GM18868 (cell line): ENCODE results near the gene TBX6.
A peak's percentile ranks its signal among the peaks of the same experiment; 100 is the strongest.
"Not testable (repeated sequence)": the region's sequence is repeated elsewhere in the genome, so short reads cannot be mapped to it uniquely, and the experiment has no call there.

ENCODE experiments used
- ATAC-seq: cut with Tn5 transposase; IDR thresholded peaks from one replicate; pipeline ENCODE4 v1.9.1; 2021; ENCODE audit warnings: mild to moderate bottlenecking, moderate library complexity; ENCODE audit not compliant: unreplicated experiment

TBX6 gene

GRCh38 chr16:30066761-30067583 is 24.8 kb downstream of the TBX6 start:
- no peak for ATAC-seq

- ATAC-seq: no peak
These were observed 25.6 kb downstream of the TBX6 start for GRCh38 chr16:30065943-30066760.

- ATAC-seq: peak; percentile 79
These were observed 26.4 kb downstream of the TBX6 start, which contains the start of gene ALDOA for GRCh38 chr16:30065102-30065942. TSS of gene ALDOA (plus strand) at chr16:30065760. CDS start at chr16:30066898, 1,138 bp downstream.

DNA sequence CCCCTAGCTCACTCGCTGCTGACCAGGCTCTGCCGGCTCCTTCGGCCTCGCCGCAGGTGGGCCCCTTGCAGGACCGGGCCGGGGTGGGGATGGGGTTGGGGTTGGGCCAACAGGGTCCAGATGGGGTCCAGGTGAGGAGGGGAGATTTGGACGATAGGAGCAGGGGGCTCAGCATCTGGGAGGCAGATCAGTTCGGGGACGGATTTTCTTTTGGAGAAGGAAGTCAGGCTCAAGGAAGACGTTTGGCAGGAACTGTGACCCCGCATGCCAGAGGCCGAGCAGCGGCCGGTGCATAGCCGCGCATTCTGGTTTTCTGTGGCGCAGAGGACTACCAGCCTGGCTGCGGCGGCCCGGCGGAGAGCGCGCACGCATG is 27.0 kb downstream of the TBX6 start:
- ATAC-seq: no peak

DNA sequence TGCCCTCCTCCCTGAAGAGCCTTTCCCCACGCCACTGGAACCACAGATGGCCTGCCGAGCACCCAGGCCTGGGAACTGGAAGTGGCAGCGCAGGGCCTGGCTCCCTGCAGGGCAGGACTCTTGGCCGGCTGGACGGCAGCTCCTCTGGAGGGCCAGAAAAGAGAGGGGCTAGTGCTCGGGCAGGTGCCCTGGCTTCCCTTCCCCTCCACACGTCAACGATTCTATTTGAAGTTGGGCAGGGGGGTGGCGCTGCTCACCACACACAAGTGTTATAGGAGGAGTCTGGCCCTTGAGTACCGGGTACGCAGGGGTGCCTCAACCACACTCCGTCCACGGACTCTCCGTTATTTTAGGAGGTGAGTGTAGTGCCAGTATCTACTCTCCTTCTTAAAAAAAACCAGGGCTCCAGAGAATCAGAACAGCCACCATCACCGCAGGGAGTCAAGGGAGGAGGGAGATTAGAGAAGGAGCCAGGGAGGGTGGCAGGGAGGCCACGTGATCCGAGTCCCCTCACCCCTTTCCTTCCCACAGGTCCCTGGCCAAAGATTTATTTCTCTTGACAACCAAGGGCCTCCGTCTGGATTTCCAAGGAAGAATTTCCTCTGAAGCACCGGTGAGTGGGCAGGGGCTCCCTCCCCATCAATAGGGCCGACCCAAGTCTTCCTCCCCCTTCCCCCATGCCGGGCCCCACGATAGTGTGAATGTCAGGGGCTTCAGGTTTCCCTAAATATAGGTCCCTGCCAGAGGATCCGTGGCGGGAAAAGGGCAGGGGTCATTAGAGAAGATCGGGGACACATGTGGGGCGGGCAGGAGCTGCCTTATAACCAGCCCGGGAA is 27.6 kb downstream of the TBX6 start:
- ATAC-seq: peak; percentile 40

DNA sequence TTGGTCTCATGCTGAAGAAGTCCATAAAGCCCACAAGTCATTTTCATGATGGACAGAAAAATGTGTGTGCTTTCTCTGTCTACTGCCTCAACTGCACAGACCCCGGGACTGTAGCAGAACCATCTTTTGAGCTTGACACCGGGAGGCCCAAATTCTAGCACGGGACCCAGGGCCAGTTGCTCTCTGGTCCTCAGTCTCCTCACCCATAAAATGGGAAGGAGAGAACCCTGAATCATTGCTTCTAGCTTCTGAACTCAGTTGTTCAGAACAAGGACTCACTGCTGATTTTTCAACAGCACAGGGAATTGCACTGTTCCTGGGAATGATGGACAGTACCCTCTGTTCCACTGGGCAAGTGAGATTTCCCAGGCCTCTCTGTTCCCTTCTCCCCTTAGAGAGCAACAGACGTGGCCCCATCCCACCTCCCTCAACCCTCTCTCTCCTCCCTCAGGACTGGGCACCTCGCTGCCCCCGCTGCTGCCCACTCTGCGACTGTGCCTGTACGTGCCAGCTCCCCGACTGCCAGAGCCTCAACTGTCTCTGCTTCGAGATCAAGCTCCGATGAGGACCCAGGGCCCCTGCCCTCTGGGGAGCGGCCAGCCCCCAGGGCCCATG is 28.3 kb downstream of the TBX6 start:
- ATAC-seq: no peak

DNA sequence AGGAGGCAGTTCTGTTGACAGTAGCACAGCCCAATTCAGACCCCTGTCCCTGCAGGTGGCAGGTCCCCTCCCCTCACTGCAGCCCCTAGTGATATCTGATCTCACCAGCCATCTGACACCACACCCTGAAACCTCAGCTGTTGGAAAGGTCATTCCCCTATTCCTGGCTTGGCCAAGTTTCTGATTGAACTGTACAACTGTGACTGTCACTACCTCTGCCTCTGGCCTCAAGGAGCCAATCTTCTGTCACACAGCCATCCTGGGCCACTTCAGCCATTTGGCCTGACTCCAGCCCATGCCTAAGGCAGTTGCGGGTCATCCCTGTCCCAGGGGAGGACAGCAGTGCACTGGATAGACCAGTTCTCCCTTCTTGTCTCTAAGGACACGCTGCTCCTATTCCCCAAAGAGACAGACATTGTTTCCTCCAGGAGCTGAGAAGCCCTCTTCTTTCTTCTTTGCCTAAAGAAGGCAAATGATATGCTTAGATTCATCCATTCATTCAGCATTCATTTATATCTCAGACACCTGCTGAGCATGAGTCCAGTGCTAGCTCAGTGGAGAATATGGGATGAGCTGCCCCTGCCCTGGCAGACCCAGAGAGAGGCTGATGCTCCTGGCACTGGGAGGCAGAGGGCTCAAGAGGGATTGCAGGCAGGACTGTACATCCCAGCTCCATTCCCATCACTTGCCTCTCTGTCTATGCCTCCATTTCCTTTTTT is 30.7 kb downstream of the TBX6 start:
- no peak for ATAC-seq

- ATAC-seq: no peak
These were observed 31.4 kb downstream of the TBX6 start for GRCh38 chr16:30060346-30060745.

DNA sequence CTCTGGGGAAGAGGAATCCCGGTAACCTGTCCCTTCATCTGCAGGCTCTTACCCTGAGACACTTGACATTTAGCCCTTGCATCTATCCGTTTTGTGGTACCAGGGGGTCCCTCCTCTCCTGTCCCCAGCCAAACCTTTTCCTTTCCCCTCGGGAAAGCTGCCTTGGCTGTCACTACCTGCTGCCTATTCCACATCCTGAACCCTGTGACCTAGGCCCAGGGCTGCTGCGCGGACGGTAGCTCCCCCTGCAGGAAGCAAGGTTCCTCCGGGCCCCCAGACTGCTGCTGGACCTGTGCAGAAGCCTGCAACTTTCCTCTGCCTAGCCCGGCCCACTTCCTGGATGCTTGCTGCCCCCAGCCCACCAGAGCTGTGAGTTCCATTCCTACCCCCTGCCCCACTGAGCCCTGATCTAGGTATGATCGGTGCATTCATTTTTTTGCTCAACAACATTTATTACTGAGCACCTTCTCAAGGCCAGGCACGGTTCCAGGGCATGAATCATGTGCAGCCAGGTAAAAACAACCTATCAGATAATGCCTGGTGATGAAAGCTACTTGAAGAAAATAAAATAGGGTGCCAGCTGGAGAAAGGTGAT is 36.7 kb downstream of the TBX6 start:
- no peak for ATAC-seq

DNA sequence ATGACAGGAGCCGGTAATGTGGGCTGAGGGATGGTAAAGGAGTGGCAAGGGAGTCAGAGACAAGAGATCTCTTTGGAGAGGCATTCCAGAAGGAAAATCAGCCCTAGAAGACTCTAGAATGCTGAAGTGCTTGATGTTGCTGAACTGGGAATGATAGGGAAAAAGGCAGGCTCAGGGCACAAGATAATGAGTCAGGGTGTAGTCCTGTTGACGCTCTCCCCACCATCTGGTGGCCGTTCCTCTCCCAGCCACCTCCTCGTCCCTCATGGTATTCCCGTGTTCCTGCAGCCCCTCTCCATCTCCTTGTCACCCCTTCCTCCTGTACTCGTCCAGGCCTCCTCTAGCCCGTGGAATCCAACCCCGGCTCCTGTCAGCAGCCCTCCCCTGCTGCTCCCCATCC is 37.3 kb downstream of the TBX6 start:
- no peak for ATAC-seq

GRCh38 chr16:30053376-30054015 is 38.2 kb downstream of the TBX6 start:
- ATAC-seq: no peak

GRCh38 chr16:30052671-30053372 is 38.9 kb downstream of the TBX6 start:
- no peak for ATAC-seq

- no peak for ATAC-seq
These were observed 40.2 kb downstream of the TBX6 start for GRCh38 chr16:30051518-30051917.

DNA sequence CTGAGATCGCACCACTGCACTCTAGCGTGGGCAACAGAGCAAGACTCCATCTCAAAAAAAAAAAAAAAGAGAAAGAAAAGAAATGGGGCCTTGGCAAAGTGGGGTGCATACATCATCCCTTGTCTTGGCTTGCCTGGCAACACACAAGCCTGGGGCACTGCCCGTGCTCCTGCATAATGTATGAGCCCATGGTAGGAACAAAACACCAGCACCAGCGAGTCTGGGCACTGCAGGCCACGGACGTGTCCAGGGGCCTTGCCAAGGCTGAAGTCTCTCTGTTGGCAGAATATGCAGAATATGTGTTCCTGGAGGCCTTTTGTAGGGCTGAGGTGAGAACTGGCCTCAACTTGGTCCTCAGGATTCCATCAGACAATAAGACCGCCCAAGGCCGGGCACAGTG is 41.9 kb downstream of the TBX6 start:
- ATAC-seq: no peak

- ATAC-seq: no peak
These were observed 45.1 kb downstream of the TBX6 start for GRCh38 chr16:30046588-30046987.

GRCh38 chr16:30046178-30046577 is 45.5 kb downstream of the TBX6 start:
- ATAC-seq: no peak

- ATAC-seq: no peak
These were observed 49.9 kb downstream of the TBX6 start for GRCh38 chr16:30041841-30042240.

GRCh38 chr16:30040690-30041089 is 51.0 kb downstream of the TBX6 start:
- not testable (repeated sequence) for ATAC-seq
